ENCODE measurements around the gene CSF1R. TPM values are rescaled to one million over a fixed set of nuclear protein-coding genes. Genes with fewer than 3 reads are reported as not detected.
A peak's percentile ranks its signal among the peaks of the same experiment; 100 is the strongest.

The CSF1R gene
- polyA plus RNA-seq, 2 of the 4 experiments (the other 2 are of a cell fraction): 0.06 TPM; not detected in 1

DNA sequence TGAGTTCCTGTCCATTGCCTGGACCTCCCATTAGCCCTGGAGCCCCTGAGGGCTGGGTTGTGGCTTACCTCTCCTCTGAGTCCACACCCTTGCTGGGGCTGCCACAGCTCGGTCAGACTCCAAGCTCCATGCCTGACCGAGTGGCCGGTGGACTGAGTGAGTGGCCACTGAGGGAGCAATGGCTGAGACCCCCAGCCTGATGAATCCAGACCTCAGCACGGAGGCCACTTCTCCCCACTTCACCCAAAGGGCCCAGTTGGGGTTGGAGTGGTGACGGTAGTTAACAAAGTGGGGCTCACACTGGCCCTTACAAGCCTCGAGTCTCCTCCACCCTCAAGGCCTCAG lies 40.5 kb upstream of the CSF1R start (continued):
- TF ChIP-seq, protein P1, sequence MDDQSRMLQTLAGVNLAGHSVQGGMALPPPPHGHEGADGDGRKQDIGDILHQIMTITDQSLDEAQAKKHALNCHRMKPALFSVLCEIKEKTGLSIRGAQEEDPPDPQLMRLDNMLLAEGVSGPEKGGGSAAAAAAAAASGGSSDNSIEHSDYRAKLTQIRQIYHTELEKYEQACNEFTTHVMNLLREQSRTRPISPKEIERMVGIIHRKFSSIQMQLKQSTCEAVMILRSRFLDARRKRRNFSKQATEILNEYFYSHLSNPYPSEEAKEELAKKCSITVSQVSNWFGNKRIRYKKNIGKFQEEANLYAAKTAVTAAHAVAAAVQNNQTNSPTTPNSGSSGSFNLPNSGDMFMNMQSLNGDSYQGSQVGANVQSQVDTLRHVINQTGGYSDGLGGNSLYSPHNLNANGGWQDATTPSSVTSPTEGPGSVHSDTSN (IDR thresholded peaks at IDR 0.05): no peak
- TF ChIP-seq POLR2AphosphoS2 (conservative IDR thresholded peaks at IDR 0.05; ENCODE audit: low read length): no peak
- no peak for TF ChIP-seq MAZ (IDR thresholded peaks at IDR 0.05; ENCODE audit: borderline replicate concordance, low read depth, low read length)
- TF ChIP-seq BHLHE40 (IDR thresholded peaks at IDR 0.05; ENCODE audit: low read depth, low read length): no peak

DNA sequence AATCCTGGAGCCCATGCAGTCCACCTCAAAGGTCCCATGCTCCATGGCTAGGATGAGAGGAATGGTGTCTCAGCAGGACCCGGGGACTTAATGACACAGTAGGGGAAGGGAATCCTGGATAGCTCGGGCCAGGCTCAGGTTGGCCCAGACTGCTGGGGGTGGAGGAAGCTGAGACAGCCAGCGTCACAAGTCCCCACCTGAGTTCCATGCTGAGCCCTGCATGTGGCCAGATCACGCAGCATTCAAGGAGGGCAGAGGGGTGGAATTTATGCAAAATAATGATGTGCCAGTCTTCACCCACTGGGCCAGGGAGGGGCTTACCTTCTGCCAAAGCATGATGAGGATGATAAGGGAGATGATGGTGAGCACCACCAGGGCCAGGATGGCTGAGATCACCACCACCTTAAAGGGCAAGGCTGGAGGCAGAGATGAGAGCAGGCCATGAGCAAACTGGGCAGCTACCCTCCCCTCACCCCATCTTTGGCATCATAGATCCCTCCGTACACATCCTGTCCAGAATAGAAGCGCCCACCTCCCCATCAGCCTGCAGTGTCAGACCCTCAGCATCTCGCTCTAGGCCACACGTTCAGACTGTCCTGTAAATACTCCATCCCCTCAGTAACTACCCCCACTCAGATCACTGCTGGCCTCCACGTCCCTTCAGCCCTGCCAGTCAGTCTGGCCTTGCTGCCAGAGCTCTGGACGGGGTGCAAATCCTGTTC lies 40.0 kb upstream of the CSF1R start:
- H3K4me1 ChIP-seq: peaks cover 10% of the 10 kb centered on the region; the same call in 2 of the 3 replicates
- ChIA-PET POLR2A (interaction anchor here (0.7 kb wide), 1 partner anchor 20 kb away, joined by 3 read pairs; no protein-coding TSS in a partner anchor), CTCF (interaction anchor here (0.7 to 11.7 kb wide), 9 partner anchors 10 to 292 kb away, joined by 3 to 98 read pairs (median 6); no protein-coding TSS in a partner anchor)
- ATAC-seq (0 out of 6 replicates have a peak, but pooled peaks of 1 of the 2 experiments have one; percentile 12), DNase-seq (ENCODE audit: low read depth in 1 of 2, low spot score in 1 of 2) (no peak), FAIRE-seq (no peak)
- no peak overlapping the region for H3K4me2 ChIP-seq
- H3K27ac ChIP-seq: no peak overlapping the region
- H3K4me3 ChIP-seq: no peak overlapping the region
- WGBS (ENCODE audit: missing lambda C conversion rate): 76% methylated on average over 10 of the region's 10 CpGs
- TF ChIP-seq RCOR1 (IDR thresholded peaks at IDR 0.05; ENCODE audit: low read depth, low read length) (no peak), HOXB13 (CRISPR knock-in tag; IDR thresholded peaks at IDR 0.05; ENCODE audit: low read depth) (no peak), HMGXB4 (CRISPR knock-in tag; IDR thresholded peaks at IDR 0.05; ENCODE audit: borderline replicate concordance) (no peak), ZNF302 (CRISPR knock-in tag; IDR thresholded peaks at IDR 0.05) (no peak), JUN (IDR thresholded peaks at IDR 0.05) (no peak), RFX5 (IDR thresholded peaks at IDR 0.05) (no peak), EHMT2 (IDR thresholded peaks at IDR 0.05; ENCODE audit: low read depth) (no peak), BHLHE40 (IDR thresholded peaks at IDR 0.05; ENCODE audit: low read depth, low read length) (no peak), TFCP2L1 (CRISPR knock-in tag; IDR thresholded peaks at IDR 0.05) (no peak), FOXS1 (CRISPR knock-in tag; IDR thresholded peaks at IDR 0.05) (no peak), TP53 (CRISPR knock-in tag; IDR thresholded peaks at IDR 0.05) (no peak)
- no peaks in the 10 kb centered on the region for H3K9me3 ChIP-seq

- H3K27ac ChIP-seq: no peak overlapping the region
- POLR2A ChIA-PET: no interaction called here
- FAIRE-seq: no peak
- ATAC-seq: no peak
- TF ChIP-seq, protein P2, sequence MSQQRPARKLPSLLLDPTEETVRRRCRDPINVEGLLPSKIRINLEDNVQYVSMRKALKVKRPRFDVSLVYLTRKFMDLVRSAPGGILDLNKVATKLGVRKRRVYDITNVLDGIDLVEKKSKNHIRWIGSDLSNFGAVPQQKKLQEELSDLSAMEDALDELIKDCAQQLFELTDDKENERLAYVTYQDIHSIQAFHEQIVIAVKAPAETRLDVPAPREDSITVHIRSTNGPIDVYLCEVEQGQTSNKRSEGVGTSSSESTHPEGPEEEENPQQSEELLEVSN (IDR thresholded peaks at IDR 0.05; ENCODE audit: borderline replicate concordance, low read depth): no peak
- no peak for TF ChIP-seq CTCF (IDR thresholded peaks at IDR 0.05)
- TF ChIP-seq, protein P3, sequence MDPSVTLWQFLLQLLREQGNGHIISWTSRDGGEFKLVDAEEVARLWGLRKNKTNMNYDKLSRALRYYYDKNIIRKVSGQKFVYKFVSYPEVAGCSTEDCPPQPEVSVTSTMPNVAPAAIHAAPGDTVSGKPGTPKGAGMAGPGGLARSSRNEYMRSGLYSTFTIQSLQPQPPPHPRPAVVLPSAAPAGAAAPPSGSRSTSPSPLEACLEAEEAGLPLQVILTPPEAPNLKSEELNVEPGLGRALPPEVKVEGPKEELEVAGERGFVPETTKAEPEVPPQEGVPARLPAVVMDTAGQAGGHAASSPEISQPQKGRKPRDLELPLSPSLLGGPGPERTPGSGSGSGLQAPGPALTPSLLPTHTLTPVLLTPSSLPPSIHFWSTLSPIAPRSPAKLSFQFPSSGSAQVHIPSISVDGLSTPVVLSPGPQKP (IDR thresholded peaks at IDR 0.05; ENCODE audit: low read depth, low read length): no peak
- TF ChIP-seq, protein P4, sequence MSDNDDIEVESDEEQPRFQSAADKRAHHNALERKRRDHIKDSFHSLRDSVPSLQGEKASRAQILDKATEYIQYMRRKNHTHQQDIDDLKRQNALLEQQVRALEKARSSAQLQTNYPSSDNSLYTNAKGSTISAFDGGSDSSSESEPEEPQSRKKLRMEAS (IDR thresholded peaks at IDR 0.05): no peak
- TF ChIP-seq JUNB (IDR thresholded peaks at IDR 0.05): no peak
- no peak for TF ChIP-seq HDAC2 (IDR thresholded peaks at IDR 0.05)
- TF ChIP-seq ATOH8 (CRISPR knock-in tag; IDR thresholded peaks at IDR 0.05; ENCODE audit: low read depth): no peak
- TF ChIP-seq CBX8 (IDR thresholded peaks at IDR 0.05): no peak
- TF ChIP-seq CHD4 (IDR thresholded peaks at IDR 0.05; ENCODE audit: borderline replicate concordance): no peak
- no peak for TF ChIP-seq RNF2 (IDR thresholded peaks at IDR 0.05; ENCODE audit: borderline replicate concordance, low read depth)
- no peak overlapping the region for H3K4me3 ChIP-seq
- H3K4me2 ChIP-seq: no peak overlapping the region
- H3K9me3 ChIP-seq: no peaks in the 10 kb centered on the region
- peaks cover 10% of the 10 kb centered on the region; the same call in 2 of the 3 replicates for H3K4me1 ChIP-seq
- CTCF ChIA-PET: interaction anchor here (0.6 to 11.7 kb wide), 8 partner anchors 10 to 291 kb away, joined by 3 to 98 read pairs (median 6); no protein-coding TSS in a partner anchor
- DNase-seq (ENCODE audit: low read depth in 1 of 2, low spot score in 1 of 2): no peak
- 91% methylated on average over 8 of the region's 10 CpGs for WGBS (ENCODE audit: missing lambda C conversion rate)
Measured at GRCh38 chr5:150125334-150125733, 39.0 kb upstream of the CSF1R start.

Measured in A549 (cell line).